ENCODE measurements around the gene POU2F1. TPM values are rescaled to one million over a fixed set of nuclear protein-coding genes. Genes with fewer than 3 reads are reported as not detected.

POU2F1 gene
- total RNA-seq, 2 donors from 2014 or later: 48.6 to 49.4 TPM

DNA sequence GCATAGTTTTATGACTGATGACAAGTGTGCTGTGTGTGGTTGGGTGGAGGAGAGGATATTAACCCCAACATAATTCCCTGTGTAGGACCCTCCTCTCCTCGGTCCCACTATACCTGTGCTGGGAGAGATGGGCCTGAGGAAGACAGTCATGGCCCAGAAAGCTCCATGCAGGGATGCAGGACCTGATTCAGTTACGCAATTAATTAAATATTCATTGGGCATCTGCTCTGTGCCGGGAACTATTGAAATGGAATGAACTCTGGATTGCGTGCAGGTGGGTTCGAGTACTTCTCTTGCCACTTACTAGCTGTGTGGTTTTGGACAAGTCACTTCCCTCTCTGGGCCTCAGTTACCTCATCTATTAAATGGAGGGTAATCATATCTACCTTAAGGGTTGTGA lies 223.1 kb downstream of the POU2F1 start:
- TF ChIP-seq, protein P1, sequence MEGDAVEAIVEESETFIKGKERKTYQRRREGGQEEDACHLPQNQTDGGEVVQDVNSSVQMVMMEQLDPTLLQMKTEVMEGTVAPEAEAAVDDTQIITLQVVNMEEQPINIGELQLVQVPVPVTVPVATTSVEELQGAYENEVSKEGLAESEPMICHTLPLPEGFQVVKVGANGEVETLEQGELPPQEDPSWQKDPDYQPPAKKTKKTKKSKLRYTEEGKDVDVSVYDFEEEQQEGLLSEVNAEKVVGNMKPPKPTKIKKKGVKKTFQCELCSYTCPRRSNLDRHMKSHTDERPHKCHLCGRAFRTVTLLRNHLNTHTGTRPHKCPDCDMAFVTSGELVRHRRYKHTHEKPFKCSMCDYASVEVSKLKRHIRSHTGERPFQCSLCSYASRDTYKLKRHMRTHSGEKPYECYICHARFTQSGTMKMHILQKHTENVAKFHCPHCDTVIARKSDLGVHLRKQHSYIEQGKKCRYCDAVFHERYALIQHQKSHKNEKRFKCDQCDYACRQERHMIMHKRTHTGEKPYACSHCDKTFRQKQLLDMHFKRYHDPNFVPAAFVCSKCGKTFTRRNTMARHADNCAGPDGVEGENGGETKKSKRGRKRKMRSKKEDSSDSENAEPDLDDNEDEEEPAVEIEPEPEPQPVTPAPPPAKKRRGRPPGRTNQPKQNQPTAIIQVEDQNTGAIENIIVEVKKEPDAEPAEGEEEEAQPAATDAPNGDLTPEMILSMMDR (conservative IDR thresholded peaks at IDR 0.05): no peak
- Histone ChIP-seq H3K4me3 (ENCODE audit: low read length) (no peak overlapping the region), H3K9me3 (ENCODE audit: control insufficient read depth, low read length) (no peaks in the 10 kb centered on the region), H3K27ac (ENCODE audit: low read depth, low read length) (no peak overlapping the region), H3K36me3 (ENCODE audit: control insufficient read depth, insufficient read depth, low read length) (no peaks in the 10 kb centered on the region), H3K4me1 (ENCODE audit: control insufficient read depth, insufficient read depth, low read length) (peaks cover 7% of the 10 kb centered on the region), H3K27me3 (ENCODE audit: control insufficient read depth, insufficient read depth, low read length, poor library complexity, severe bottlenecking) (peaks cover 27% of the 10 kb centered on the region), H3K9ac (ENCODE audit: extremely low read depth, low read length, poor library complexity, severe bottlenecking) (no peak overlapping the region)
- no peaks in the 10 kb centered on the region for H3K9me3 Mint-ChIP-seq
- no peak for DNase-seq
- WGBS, 2 experiments (ENCODE audit: insufficient coverage in 1 of 2, insufficient read length in 1 of 2): 93 to 94% methylated on average over 3 to 5 of the region's 5 CpGs
- no peak overlapping the region for H3K4me3 Mint-ChIP-seq
- no peak overlapping the region for H3K27ac Mint-ChIP-seq
- peaks cover 27% of the 10 kb centered on the region for H3K27me3 Mint-ChIP-seq (ENCODE audit: insufficient read depth)
- no peaks in the 10 kb centered on the region for H3K36me3 Mint-ChIP-seq (ENCODE audit: low read depth)
- peaks cover 7% of the 10 kb centered on the region for H3K4me1 Mint-ChIP-seq

DNA sequence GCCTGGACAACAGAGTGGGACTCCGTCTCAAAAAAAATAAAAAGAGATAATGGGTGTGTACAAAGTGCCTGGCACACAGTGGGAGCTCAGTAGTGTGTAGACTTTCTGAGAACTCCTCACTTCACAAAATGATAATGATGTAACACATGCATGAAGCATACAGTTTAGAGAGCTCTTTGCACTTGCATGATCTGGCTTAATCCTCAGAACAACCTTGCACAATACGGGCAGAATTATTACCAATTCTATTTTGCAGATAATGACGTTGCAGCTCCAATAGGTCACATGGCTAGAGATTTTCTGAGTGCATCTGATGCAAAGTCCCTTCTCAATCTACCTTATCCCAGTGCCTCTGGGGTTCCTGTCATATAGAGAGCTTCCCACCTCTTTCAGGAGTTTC lies 226.3 kb downstream of the POU2F1 start:
- peak; percentile 22 for DNase-seq
- no peak overlapping the region for H3K4me3 ChIP-seq (ENCODE audit: low read length)
- Mint-ChIP-seq H3K9me3 (no peaks in the 10 kb centered on the region), H3K27ac (no peak overlapping the region), H3K4me3 (no peak overlapping the region), H3K36me3 (ENCODE audit: low read depth) (no peaks in the 10 kb centered on the region), H3K27me3 (ENCODE audit: insufficient read depth) (peaks cover under 1% of the 10 kb centered on the region), H3K4me1 (peaks cover 7% of the 10 kb centered on the region)
- no peak overlapping the region for H3K27ac ChIP-seq (ENCODE audit: low read depth, low read length)
- TF ChIP-seq, protein P1 (conservative IDR thresholded peaks at IDR 0.05): no peak
- WGBS, 2 experiments (ENCODE audit: insufficient coverage in 1 of 2, insufficient read length in 1 of 2): 79 to 95% methylated on average over 3 of the region's 3 CpGs
- H3K4me1 ChIP-seq (ENCODE audit: control insufficient read depth, insufficient read depth, low read length): peaks cover 7% of the 10 kb centered on the region
- no peaks in the 10 kb centered on the region for H3K36me3 ChIP-seq (ENCODE audit: control insufficient read depth, insufficient read depth, low read length)
- H3K9me3 ChIP-seq (ENCODE audit: control insufficient read depth, low read length): no peaks in the 10 kb centered on the region
- no peak overlapping the region for H3K9ac ChIP-seq (ENCODE audit: extremely low read depth, low read length, poor library complexity, severe bottlenecking)
- H3K27me3 ChIP-seq (ENCODE audit: control insufficient read depth, insufficient read depth, low read length, poor library complexity, severe bottlenecking): no peaks in the 10 kb centered on the region

DNA sequence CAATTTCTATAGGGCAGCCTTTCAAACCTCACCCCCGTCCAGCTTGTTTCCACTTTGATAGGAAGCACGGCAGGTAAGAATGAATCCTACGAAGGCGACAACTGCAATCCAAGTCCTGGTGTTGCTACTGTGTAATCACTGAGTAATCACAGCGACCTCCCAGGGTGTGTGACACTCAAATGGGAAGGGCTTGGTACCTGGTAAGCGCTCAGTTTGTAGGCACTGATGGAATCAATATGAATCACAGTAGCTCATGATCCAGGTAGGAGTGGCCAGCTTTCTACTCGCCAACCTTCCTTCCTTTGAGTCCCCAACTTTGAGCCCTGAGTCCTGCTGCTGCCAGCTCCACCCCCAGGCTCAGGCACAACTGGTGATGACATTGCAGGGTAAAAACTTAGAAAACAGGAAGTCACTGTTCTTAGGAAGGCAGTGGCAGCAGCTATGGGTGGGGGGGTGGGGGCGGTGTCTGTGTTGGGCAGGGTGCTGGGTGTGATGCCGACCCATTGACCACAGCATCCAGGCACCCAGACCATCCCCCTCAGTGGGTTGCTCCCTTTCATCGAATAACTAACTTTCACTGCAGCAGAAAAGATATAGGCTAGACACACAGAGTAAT lies 226.9 kb downstream of the POU2F1 start:
- H3K27ac ChIP-seq (ENCODE audit: low read depth, low read length): no peak overlapping the region
- WGBS, 2 experiments (ENCODE audit: insufficient coverage in 1 of 2, insufficient read length in 1 of 2): 63 to 76% methylated on average over 8 to 9 of the region's 10 CpGs
- H3K36me3 Mint-ChIP-seq (ENCODE audit: low read depth): no peaks in the 10 kb centered on the region
- H3K27me3 Mint-ChIP-seq (ENCODE audit: insufficient read depth): peaks cover 6% of the 10 kb centered on the region
- H3K9ac ChIP-seq (ENCODE audit: extremely low read depth, low read length, poor library complexity, severe bottlenecking): no peak overlapping the region
- TF ChIP-seq, protein P1 (conservative IDR thresholded peaks at IDR 0.05): no peak
- no peaks in the 10 kb centered on the region for H3K9me3 ChIP-seq (ENCODE audit: control insufficient read depth, low read length)
- peak; percentile 78 for DNase-seq
- no peak overlapping the region for H3K27ac Mint-ChIP-seq
- no peak overlapping the region for H3K4me3 ChIP-seq (ENCODE audit: low read length)
- no peaks in the 10 kb centered on the region for H3K27me3 ChIP-seq (ENCODE audit: control insufficient read depth, insufficient read depth, low read length, poor library complexity, severe bottlenecking)
- peaks cover 7% of the 10 kb centered on the region for H3K4me1 Mint-ChIP-seq
- no peaks in the 10 kb centered on the region for H3K9me3 Mint-ChIP-seq
- no peaks in the 10 kb centered on the region for H3K36me3 ChIP-seq (ENCODE audit: control insufficient read depth, insufficient read depth, low read length)
- H3K4me1 ChIP-seq (ENCODE audit: control insufficient read depth, insufficient read depth, low read length): peaks cover 8% of the 10 kb centered on the region
- H3K4me3 Mint-ChIP-seq: no peak overlapping the region

Measured in endodermal cell (in vitro differentiated cells).